ENCODE data around the gene MVB12B.

The MVB12B gene

DNA sequence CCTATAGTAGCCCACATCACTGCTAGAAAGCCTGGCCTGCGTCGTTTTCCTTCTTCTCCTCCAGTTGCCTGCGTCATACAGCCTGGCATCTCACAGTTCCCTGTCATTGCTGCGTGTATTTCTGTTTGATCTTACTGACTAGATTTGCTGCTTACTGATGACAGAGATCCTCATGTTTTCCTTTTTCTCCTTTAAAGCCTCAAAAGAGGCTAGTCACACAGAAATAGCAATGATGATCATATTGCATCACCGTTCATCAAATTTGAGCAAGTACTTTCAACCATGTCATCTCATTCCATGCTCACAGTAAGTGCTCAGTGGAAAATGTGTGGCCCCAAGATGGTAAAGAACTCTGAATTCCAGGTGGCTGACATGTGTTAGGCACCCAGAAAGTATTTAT is 76.8 kb downstream of the MVB12B start:
- TF ChIP-seq RAD21 (IDR thresholded peaks at IDR 0.05; ENCODE audit: low read depth) = no peak
- TF ChIP-seq FOXM1 (IDR thresholded peaks at IDR 0.05; ENCODE audit: borderline replicate concordance, low read depth) = no peak
- no peak for TF ChIP-seq CREB1 (IDR thresholded peaks at IDR 0.05; ENCODE audit: low read depth)

DNA sequence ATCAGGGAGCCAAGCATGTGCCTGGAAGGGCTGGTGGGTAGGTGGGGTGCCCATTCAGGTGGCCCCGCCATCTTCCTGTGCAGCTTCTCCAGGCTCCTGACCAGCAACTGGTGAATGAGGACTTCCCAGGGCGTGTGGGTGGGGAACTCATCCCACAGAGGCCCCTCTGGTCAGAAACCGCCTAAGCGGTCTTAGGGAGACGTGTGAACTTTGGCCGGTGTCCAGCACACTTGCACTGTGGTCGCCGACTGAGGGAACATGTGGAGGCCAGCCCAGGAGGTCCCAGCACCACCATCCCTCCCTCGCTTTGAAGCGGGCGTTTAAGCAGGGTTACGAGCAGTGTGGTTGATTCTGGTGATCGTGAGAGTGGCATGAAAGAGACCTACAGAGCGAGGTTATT is 77.8 kb downstream of the MVB12B start:
- TF ChIP-seq, protein P1, sequence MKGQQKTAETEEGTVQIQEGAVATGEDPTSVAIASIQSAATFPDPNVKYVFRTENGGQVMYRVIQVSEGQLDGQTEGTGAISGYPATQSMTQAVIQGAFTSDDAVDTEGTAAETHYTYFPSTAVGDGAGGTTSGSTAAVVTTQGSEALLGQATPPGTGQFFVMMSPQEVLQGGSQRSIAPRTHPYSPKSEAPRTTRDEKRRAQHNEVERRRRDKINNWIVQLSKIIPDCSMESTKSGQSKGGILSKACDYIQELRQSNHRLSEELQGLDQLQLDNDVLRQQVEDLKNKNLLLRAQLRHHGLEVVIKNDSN (IDR thresholded peaks at IDR 0.05) = no peak
- TF ChIP-seq ZBTB7A (IDR thresholded peaks at IDR 0.05; ENCODE audit: low read depth) (no peak), RAD21 (IDR thresholded peaks at IDR 0.05; ENCODE audit: low read depth) (no peak), TCF12 (IDR thresholded peaks at IDR 0.05; ENCODE audit: low read depth) (no peak), FOXM1 (IDR thresholded peaks at IDR 0.05; ENCODE audit: borderline replicate concordance, low read depth) (no peak), YY1 (IDR thresholded peaks at IDR 0.05; ENCODE audit: low read depth) (no peak), EP300 (IDR thresholded peaks at IDR 0.05; ENCODE audit: borderline replicate concordance) (no peak), EGR1 (IDR thresholded peaks at IDR 0.05) (no peak), CREB1 (IDR thresholded peaks at IDR 0.05; ENCODE audit: low read depth) (no peak), TEAD4 (IDR thresholded peaks at IDR 0.05) (no peak), TAF1 (IDR thresholded peaks at IDR 0.05; ENCODE audit: low read depth) (no peak), CEBPB (IDR thresholded peaks at IDR 0.05) (no peak), NFIC (IDR thresholded peaks at IDR 0.05) (no peak)
- TF ChIP-seq, protein P2, sequence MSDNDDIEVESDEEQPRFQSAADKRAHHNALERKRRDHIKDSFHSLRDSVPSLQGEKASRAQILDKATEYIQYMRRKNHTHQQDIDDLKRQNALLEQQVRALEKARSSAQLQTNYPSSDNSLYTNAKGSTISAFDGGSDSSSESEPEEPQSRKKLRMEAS (IDR thresholded peaks at IDR 0.05) = no peak
- TF ChIP-seq, protein P3, sequence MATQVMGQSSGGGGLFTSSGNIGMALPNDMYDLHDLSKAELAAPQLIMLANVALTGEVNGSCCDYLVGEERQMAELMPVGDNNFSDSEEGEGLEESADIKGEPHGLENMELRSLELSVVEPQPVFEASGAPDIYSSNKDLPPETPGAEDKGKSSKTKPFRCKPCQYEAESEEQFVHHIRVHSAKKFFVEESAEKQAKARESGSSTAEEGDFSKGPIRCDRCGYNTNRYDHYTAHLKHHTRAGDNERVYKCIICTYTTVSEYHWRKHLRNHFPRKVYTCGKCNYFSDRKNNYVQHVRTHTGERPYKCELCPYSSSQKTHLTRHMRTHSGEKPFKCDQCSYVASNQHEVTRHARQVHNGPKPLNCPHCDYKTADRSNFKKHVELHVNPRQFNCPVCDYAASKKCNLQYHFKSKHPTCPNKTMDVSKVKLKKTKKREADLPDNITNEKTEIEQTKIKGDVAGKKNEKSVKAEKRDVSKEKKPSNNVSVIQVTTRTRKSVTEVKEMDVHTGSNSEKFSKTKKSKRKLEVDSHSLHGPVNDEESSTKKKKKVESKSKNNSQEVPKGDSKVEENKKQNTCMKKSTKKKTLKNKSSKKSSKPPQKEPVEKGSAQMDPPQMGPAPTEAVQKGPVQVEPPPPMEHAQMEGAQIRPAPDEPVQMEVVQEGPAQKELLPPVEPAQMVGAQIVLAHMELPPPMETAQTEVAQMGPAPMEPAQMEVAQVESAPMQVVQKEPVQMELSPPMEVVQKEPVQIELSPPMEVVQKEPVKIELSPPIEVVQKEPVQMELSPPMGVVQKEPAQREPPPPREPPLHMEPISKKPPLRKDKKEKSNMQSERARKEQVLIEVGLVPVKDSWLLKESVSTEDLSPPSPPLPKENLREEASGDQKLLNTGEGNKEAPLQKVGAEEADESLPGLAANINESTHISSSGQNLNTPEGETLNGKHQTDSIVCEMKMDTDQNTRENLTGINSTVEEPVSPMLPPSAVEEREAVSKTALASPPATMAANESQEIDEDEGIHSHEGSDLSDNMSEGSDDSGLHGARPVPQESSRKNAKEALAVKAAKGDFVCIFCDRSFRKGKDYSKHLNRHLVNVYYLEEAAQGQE (IDR thresholded peaks at IDR 0.05; ENCODE audit: low read depth) = no peak

DNA sequence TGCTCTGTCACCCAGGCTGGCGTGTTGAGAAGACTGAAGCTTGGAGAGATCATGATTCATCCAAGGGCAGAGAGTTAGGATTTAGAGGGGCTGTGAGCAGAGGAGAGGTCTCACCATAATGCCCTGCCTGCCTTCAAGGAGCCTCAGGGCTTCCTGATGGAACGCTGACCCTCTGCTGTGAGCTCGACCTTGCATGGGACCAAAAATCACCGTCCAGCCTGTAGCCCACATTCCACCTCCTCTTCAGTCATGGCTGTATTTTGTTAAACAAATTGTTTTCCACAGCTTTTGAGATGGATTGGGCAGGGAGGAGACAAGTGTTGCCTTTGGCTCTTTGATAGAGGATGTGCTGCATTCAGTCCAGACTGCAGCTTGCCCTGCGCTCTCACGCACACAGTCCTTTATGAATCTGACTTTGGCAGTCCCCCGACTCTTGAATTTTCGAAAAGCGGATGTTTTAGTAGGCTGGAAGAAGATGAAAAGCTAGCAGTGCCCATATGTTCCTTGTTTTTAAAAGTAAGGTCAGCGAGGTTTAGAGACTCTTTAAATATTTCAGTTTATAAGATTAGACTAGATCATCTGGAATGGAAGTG is 79.5 kb downstream of the MVB12B start:
- no peak for TF ChIP-seq EP300 (IDR thresholded peaks at IDR 0.05; ENCODE audit: borderline replicate concordance)

DNA sequence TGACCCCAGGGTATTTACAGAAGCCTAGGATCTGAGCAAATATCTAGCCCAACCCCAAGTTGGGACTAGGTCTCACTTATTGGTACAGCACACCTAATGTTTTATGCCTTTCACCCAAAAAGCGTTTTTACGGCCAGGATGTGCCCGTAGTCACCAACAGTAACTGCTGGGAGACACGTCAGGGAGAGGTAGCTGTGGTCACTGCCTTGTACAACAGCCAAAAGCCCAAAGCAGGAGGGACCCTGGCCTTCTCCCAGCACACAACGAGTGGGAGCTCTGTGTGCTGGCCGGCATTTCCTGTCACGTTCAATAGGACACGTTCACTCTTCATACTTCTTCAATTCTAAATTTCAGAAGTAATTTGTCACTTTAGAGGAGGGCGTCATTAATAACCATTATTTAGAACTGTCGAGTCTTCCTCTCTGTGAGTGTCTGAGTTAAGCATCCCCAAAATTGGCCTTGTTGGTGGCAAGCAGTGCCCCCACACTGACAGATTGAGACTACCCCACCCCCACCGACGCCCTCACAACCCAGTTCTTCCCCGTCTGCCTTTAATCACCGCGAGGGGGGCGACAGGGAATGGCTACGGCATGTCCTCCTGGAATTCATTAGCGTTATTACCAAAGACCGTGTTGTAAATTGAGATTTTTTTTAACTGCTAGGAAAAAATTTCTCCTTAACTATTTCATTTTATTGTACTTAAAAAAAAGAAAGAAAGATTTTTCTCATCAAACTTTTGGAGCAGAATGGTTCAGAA is 80.7 kb downstream of the MVB12B start:
- TF ChIP-seq TEAD4 (IDR thresholded peaks at IDR 0.05) = no peak
- TF ChIP-seq, protein P1 (IDR thresholded peaks at IDR 0.05) = no peak
- no peak for TF ChIP-seq YY1 (IDR thresholded peaks at IDR 0.05; ENCODE audit: low read depth)
- no peak for TF ChIP-seq NFIC (IDR thresholded peaks at IDR 0.05)
- TF ChIP-seq, protein P3 (IDR thresholded peaks at IDR 0.05; ENCODE audit: low read depth) = no peak
- TF ChIP-seq, protein P2 (IDR thresholded peaks at IDR 0.05) = no peak
- no peak for TF ChIP-seq ZBTB7A (IDR thresholded peaks at IDR 0.05; ENCODE audit: low read depth)
- no peak for TF ChIP-seq CREB1 (IDR thresholded peaks at IDR 0.05; ENCODE audit: low read depth)
- no peak for TF ChIP-seq EGR1 (IDR thresholded peaks at IDR 0.05)
- TF ChIP-seq RAD21 (IDR thresholded peaks at IDR 0.05; ENCODE audit: low read depth) = no peak
- TF ChIP-seq TAF1 (IDR thresholded peaks at IDR 0.05; ENCODE audit: low read depth) = no peak
- no peak for TF ChIP-seq TCF12 (IDR thresholded peaks at IDR 0.05; ENCODE audit: low read depth)
- TF ChIP-seq EP300 (IDR thresholded peaks at IDR 0.05; ENCODE audit: borderline replicate concordance) = no peak
- no peak for TF ChIP-seq FOXM1 (IDR thresholded peaks at IDR 0.05; ENCODE audit: borderline replicate concordance, low read depth)

DNA sequence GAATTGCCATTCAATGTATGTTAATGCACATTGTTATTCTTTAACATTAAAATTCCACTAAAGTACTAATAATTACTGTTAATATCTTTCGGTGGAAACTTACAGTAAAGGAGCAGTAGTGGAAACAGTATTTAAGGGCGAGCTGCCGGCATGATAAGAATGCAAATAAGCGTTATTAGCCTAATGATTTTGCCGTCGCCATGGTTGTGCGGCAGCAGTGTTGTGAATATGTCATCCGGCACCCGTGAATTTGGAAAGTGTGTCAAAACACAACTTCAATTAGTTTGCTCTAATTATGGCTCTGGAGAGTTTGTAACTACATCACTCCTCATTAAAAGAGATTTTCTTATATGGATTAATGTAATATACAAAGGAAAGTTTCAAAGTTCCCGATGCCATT is 81.4 kb downstream of the MVB12B start:
- TF ChIP-seq RAD21 (IDR thresholded peaks at IDR 0.05; ENCODE audit: low read depth) = no peak
- no peak for TF ChIP-seq ZBTB7A (IDR thresholded peaks at IDR 0.05; ENCODE audit: low read depth)
- no peak for TF ChIP-seq TAF1 (IDR thresholded peaks at IDR 0.05; ENCODE audit: low read depth)
- no peak for TF ChIP-seq CREB1 (IDR thresholded peaks at IDR 0.05; ENCODE audit: low read depth)
- no peak for TF ChIP-seq NFIC (IDR thresholded peaks at IDR 0.05)
- TF ChIP-seq, protein P3 (IDR thresholded peaks at IDR 0.05; ENCODE audit: low read depth) = no peak
- TF ChIP-seq TEAD4 (IDR thresholded peaks at IDR 0.05) = no peak
- TF ChIP-seq YY1 (IDR thresholded peaks at IDR 0.05; ENCODE audit: low read depth) = no peak
- TF ChIP-seq, protein P1 (IDR thresholded peaks at IDR 0.05) = no peak
- TF ChIP-seq EP300 (IDR thresholded peaks at IDR 0.05; ENCODE audit: borderline replicate concordance) = no peak
- no peak for TF ChIP-seq FOXM1 (IDR thresholded peaks at IDR 0.05; ENCODE audit: borderline replicate concordance, low read depth)
- no peak for TF ChIP-seq CEBPB (IDR thresholded peaks at IDR 0.05)
- TF ChIP-seq, protein P2 (IDR thresholded peaks at IDR 0.05) = no peak
- no peak for TF ChIP-seq EGR1 (IDR thresholded peaks at IDR 0.05)
- TF ChIP-seq TCF12 (IDR thresholded peaks at IDR 0.05; ENCODE audit: low read depth) = no peak

All from Ishikawa (cell line).